OCI-M1 (cell line): ENCODE measurements around the gene HNRNPAB.
A peak's percentile ranks its signal among the peaks of the same experiment; 100 is the strongest.
"Not testable (repeated sequence)": the region's sequence is repeated elsewhere in the genome, so short reads cannot be mapped to it uniquely, and the experiment has no call there.

Experiments
- DNase-seq: peaks from one replicate; lab custom pipeline; 2025; lab: John Stamatoyannopoulos, UW

HNRNPAB gene

DNA sequence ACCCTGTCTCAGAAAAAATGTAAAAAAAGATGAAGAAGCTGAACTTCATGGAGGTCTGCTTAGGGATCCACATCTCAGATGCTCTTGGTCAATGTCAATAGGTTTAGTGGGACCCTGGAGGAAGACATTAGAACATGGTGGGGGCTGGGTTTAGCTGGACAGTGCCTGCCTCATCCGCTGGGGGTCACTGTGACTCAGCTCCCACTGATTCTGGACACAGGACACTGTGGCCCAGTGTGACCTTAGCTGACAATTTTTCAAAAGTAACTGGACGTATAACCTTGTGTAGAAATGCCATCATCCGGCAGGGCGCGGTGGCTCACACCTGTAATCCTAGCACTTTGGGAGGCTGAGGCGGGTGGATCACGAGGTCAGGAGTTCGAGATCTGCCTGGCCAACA is 7.3 kb upstream of the HNRNPAB start:
- peak; percentile 41 for DNase-seq

DNA sequence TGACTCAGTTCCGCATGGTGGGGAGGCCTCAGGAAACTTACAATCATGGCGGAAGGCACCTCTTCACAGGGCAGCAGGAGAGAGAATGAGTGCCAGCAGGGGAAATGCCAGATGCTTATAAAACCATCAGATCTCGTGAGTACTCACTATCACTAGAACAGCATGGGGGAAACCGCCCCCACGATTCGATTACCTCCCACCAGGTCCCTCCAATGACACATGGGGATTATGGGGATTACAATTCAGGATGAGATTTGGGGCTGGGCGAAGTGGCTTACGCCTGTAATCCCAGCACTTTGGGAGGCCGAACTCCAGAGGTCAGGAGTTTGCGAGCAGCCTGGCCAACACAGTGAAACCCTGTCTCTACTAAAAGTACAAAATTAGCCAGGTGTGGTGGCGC is 6.2 kb upstream of the HNRNPAB start:
- not testable (repeated sequence) for DNase-seq

DNA sequence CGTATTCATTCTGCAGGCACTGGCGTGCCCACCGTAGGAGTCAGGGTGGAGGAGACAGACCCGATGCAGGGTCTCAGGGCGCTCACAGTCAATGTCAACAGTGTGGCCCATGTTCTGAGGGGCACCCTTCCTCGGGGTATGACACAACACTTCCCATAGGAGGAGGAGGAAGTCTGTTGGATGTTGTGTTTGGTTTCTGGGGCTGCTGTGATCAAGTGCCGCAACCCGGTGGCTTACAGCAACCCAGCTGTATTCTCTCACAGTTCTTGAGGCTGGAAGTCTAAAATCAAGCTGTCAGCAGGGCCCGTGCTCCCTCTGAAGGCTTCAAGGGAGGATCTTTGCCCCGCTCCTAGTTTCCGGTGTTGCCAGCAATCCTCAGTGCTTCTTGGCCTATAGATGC is 5.6 kb upstream of the HNRNPAB start:
- DNase-seq, result no peak

DNA sequence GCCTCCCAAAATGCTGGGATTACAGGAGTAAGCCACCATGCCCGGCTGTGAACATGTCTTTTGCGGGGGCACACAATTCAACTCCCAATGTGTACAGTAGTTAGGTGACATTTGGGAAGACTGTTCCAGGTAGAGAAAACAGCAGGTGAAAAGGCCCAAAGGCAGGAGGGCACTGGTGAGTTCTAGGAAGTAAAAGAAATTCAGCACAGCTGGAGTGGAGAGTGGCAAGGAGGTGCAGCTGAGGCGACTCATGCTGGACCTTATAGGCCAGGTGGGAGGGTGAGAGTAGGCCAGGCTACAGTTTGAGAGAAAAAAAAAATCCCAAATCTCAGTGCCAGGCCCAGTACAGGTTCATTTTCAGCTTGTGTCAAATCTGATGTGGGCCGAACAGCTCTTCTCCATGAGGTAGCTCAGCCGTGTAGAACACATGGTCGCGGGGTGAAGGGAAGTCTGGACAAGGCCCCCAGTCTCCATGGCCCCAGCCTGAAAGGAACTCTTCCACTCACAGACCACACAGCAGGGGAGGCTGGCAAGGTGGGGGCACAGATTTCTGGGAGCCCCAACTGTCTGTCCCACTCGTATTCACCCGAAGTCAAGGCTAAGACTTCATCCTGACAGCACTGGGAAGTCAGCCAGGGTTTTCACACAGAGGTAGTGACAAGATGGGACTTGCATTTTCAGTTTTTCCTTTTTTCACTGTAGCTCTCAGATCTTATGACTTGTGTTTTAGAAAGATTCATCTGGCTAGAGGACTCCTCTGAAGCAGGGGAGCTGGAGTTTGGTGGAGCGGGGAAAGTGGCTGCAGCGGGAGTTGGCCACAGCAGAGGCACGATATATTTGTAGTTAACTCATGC is 4.5 kb upstream of the HNRNPAB start:
- DNase-seq, result no peak

DNA sequence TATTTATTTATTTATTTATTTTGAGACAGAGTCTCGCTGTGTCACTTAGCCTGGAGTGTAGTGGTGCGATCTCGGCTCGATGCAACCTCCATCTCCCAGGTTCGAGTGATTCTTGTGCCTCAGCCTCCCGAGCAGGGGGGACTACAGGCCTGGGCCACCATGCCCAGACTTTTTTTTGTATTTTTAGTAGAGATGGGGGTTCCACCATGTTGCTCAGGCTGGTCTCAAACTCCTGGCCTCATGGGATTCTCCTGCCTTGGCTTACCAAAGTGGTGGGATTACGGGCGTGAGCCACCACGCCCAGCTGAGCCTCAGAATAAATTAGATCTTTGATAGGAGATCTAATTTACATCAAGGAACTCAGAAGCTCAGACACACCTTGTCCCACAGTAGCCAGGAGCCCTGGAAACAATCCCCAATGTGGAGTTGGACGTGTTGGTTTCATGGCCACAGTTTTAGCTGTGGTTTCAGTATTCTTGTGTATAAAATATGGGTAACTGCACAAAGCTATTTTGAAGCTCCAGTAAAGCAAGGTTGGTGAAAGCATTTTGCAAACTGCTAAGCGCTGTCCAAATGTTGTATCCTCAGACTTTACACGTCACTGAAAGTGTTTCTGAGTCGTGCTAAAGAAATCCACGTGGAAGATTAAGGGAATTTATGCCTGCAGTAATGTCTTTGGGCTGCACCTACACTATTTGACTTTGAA is 3.0 kb upstream of the HNRNPAB start:
- DNase-seq, result no peak

DNA sequence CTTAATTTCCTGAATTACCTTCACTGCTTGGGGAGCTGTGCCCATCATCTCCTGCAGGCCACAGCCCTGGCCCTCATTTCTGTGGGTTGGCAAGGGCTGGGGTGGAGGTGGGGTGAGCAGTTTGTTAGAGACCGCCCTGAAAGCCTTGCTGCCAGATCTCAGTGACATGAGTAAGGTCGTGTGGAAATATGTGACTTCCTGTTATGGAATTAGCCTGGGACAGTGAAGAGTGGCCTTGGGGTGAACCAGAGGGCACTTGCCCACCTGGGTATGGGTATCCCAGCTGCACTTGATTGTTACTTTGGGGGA is 2.5 kb upstream of the HNRNPAB start:
- DNase-seq, result no peak

DNA sequence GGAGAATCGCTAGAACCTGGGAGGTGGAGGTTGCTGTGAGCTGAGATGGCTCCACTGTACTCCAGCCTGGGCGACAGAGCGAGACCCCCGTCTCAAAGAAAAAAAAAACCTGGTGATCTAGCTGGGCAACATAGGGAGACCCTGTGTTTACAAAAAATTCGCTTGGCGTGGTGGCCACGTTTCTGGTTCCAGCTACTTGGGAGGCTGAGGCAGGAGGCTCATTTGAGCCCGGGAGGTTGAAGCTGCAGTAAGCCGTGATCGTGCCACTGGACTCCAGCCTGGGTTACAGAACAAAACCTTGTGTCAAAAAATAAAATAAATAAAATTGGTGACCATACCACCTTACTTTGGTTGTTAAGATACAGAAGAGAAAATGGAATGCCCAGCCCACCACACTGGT is 1.8 kb upstream of the HNRNPAB start:
- DNase-seq, result no peak

DNA sequence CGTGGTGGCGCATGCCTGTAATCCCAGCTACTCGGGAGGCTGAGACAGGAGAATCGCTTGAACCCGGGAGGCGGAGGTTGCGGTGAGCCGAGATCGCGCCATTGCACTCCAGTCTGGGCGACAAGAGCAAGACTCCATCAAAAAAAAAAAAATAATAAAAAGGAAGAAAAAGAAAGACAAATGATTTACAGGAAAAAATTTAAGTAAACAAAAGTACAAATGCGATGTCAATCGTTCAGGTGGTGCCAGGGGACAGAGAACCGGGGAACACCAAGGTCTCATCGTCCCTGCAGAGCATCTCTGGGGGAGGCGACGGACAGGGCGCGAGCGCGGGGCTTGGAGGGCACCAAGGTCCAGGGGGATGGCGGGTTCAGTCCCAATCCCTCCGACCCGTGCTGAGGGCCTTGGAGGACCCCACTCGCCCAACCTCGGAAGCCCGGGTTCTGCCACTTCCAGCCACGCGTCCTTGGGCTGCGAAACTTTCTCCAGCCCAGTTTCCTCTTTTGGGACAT is 607 bp upstream of the HNRNPAB start:
- DNase-seq, result no peak

DNA sequence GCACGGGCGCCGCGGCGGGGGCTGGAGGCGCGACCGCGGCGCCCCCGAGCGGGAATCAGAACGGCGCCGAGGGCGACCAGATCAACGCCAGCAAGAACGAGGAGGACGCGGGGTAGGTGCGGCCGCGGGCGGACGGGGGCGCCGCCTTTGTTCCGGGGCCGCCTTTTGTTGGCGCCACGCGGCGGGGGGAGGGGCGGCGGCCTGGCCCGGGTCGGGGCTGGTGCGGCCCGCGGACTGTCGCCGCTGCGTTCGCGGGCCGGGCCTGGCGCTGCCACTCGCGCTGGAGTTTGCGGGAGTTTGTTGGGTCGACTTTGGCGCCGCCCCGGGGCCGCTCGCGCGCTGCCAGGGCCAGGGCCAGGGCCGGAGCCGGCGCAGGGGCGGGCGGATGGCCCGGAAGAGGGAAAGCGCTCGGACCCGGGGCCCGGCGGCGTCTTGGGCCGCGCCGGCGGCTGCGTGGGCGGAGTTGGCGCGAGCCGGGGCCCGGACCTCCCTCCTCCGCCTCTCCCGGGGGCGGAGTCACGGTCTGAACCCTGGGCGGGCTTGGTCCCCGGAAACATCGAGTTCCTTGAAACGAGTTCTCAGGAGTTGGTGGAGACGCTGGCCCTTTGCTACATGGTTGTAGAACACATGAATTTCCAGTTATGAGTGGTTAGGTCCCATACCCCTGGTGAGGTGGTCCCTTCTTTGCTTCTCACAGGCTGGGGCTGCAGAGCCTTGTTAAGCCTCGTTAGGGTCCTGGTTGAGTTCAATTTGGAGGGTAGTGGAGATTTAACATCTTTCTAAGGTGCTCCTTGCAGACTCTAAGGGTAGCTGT is 809 bp downstream of the HNRNPAB start:
- DNase-seq, result peak; percentile 86

DNA sequence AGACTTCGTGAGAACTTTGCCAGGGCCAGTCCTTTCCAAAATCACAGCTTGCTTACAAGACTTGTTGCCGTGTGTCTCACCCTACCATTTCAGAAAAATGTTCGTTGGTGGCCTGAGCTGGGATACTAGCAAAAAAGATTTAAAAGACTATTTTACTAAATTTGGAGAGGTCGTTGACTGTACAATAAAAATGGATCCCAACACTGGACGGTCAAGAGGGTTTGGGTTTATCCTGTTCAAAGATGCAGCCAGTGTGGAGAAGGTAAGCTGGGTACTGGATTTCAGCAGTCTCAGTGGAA is 1.4 kb downstream of the HNRNPAB start:
- DNase-seq, result no peak

DNA sequence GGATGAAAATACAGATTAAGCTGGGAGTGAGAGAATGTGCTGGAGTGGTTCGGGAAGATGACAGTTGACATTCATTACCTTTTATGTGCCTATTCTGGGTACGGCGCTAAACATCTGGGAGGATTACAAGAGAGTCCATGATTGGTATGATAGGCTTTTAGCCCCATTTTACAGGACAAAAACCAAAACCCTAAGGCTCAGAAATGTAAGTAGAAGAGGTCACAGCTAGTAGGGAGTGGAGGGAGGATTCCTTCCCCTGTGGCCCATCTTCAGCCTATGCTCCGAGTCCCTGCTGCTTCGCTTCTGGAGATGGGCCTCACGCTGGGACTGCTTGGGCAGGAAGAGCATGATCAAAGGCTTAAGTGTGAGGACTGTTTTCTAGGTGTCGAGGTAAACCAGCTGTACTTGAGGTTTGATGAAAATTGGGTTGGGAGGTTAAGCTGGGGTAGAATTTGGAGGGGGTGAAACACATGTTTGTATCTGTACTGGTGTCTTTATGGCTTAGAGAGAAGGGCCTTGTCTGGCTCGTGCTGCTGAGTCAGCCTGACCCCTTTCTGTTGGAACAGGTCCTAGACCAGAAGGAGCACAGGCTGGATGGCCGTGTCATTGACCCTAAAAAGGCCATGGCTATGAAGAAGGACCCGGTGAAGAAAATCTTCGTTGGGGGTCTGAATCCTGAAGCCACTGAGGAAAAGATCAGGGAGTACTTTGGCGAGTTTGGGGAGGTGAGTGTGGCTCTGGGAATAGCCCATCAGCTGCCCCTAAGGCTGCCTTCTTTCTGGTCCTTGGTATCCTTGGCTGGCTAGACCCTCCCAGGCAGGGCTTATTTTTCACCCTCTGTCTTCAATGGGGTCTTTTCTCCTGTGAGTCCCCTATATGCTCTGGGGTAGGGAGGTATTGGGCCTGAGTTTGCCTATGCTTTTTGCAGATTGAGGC is 2.1 kb downstream of the HNRNPAB start:
- no peak for DNase-seq

DNA sequence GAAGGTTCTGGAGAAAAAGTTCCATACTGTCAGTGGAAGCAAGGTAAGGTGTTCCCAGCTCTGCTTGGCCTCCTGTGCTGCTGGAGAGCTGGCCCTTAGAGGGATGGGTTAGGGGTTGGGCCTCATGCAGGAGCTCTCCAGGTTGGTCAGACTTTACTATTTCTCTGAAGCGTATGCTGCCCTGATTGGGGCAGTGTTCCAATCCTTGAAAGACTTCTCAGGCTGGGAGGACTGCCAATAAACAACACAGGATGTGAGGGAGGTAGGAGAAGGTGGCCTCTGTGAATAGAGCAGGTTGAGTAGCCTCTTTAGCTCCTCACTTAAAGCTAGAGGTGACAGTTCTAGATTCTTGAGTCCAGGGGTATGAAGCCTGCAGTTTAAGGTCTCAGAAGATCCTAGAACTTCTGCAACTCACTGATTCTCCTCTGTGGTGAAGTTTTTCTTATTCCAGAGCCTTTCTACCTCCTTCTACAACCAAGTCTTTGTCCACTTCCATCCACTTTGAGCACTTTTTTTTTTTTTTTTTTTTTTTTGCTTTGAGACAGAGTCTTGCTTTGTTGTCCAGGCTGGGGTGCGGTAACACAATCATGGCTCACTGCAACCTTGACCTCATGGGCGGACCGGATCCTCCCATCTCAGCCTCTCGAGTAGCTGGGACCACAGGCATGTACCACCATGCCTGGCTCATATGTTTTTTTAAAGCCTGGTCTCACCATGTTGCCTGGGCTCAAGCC is 3.0 kb downstream of the HNRNPAB start:
- no peak for DNase-seq

DNA sequence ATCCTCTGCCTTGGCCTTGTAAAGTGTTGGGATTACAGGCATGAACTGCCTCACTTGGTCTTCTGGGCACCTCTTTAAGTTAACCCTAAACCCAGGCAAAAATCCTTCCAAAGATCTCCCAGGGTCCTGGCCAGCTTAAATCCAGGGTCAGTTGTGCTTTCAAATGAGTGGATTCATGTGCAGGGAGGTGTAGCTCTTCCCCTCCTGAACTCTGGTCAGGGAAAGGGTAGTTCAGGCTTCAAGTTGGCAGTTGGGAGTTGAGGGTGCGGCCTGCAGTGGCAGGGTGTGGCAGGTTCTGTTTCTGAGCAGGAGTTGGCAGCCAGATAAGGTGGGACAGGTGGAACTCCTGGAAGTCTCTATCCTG is 3.6 kb downstream of the HNRNPAB start:
- no peak for DNase-seq

DNA sequence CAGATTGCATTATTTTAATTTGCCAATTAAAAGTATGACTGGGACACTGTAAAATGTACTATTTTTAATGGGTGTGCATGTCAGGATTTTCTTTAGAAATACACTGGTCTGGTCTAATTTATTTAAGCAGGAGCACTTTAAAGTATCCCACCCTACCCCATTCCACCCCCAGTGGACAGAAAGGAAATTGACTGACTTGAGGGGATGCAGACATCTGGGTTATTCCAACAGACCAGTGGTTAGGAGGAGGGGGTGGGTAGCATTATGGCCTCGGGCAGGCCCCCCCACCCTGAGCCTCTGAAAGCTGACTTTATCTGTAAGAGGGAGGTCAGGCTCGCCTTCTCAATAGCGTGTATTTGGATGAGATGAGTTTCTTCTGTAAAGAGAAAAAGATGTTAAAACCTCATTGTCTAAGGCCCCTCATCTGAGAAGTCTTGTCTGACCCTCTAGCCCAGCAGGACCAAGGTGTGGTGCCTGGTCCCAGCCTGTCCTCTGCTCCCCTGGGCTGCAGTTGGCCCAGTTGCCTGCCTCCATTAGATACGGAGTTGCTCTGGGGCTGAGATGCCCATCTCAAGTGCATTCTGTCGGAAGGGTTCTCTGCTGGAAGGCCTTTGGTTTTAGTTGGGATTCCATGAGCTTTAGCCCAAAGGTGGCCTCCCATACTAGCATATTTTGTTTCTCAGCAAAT is 4.4 kb downstream of the HNRNPAB start:
- peak; percentile 33 for DNase-seq

DNA sequence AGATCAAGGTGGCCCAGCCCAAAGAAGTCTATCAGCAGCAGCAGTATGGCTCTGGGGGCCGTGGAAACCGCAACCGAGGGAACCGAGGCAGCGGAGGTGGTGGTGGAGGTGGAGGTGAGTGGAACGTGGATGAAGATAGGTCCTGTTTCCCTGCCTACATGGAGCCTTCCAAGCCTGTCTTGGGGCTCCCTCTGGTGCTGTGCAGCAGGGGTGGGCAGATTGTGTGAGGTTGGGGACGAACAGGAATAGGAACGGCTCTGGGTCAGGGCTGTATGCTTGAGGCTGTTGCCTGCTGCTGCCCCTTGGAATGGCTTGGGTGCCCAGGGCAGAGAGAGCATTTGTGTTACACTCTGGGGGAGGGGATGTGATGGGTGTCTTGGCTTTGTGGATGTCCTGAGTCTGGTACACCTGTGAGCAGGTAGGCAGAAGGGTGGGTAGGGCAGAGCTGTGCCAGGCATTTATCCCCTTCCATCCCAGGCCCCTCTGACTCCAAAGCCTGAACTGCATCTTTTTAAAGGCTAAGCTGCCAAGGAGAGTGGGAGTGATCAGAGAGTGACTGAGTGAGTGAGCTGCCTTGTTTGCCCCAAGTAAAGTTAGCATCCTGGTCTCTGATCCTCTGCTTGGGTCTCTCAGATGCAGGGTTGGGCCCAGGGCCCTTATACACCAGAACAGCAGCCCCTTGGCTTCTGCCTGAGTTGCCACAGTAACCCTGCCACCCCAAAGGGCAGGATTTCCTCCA is 5.2 kb downstream of the HNRNPAB start:
- no peak for DNase-seq

DNA sequence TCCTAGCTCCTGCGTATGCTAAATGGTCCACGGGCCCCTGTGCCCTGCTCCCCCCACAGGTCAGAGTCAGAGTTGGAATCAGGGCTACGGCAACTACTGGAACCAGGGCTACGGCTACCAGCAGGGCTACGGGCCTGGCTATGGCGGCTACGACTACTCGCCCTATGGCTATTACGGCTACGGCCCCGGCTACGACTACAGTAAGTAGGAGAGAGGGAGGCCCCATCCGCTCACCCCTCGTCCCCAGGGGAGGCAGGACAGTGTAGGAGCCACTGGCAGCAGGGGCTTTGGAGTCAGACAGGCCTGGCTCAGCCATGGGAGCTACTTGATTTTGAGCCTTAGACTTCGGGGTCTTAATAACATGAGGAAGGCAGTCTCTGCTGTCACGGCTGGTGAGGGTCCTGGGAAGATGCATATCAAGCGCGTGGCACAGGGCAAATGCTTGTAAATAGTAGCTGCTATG is 5.8 kb downstream of the HNRNPAB start:
- DNase-seq, result no peak

DNA sequence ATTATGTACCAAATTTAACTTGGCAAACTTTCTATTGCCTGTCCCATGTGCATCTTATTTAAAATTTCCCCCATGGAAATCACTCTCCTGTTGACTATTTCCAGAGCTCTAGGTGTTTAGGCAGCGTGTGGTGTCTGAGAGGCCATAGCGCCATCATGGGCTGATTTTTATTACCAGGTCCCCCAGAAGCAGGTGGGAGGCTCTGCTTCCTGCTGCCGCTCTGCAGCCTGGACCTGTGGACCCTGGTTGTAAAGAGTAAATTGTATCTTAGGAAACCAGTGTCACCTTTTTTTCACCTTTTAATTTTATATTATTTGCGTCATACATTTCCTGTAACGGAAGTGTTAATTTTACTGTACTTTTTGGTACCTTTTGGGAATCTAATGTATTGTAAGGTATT is 6.4 kb downstream of the HNRNPAB start:
- DNase-seq, result no peak

DNA sequence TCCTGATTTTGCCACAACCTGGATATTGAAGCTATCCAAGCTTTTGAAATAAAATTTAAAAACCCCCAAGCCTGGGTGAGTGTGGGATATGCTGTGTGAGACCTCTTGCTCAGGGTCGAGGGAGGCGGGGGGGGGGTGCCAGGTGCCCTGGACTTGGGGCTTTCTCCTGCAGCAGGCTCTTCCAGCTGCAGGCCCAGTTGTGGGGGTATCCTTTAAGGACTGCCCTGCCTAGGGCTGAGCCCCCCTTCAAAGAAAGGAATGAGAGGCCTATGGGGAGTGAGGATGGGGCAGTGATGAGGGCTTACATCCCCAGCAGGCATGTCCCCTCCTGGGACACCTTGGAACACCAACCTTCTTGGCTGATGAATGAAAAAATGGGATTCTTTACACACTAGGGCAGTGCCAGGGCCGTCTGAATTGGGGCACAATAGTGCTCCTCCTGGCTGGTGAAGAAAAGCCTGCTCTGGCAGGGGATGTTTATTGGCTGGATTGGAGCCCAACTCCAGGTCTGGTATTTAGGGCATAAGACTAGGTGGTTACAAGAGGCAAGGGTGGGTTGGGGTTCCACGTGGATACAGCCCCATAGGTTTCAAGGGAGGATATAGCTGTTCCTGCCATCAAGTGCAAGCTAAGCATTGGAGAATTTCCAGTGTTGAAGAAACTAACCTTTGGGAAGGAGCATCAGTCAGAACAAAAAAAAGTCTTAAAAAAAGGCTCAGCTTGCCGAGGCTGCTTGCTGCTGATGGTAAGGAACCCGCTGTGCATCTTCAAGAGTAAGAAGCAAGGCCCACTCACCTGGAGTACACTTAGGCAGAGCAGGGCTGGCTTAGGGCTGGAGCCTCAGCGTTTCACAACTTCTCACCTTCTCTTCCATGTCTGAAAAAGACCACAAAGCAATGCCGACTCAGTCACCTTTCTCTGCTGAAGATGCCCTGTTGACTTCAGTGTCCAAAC is 7.0 kb downstream of the HNRNPAB start:
- DNase-seq, result no peak
